Right lobe of liver (tissue), 4 donors: ENCODE measurements around the gene HIF3A.

Experiments
- CTCF ChIP-seq, 4 donors: fragments of 200-600 bp in 3 of 4; fragments of 450-650 bp in 1 of 4; IDR thresholded peaks; one replicate each; pipeline versions ENCODE4 v1.5.1 to v1.8.0; 2016 to 2022; ENCODE audit warnings: antibody characterized with exemption in 4 of 4, mild to moderate bottlenecking in 2 of 4
- POLR2A ChIP-seq: fragments of 450-650 bp; IDR thresholded peaks from one replicate; pipeline ENCODE4 v1.6.1; 2017; ENCODE audit warnings: antibody characterized with exemption, mild to moderate bottlenecking
- donor health status: DM: no; HTN: no; CAD: no.
- donor health status: DM: no; HTN: no; CAD: no.
- donor health status: DM: no; HTN: yes; CAD: no.

GRCh38 chr19:46380690-46381089 is 83.8 kb downstream of the HIF3A start:
- no peak for TF ChIP-seq POLR2A
- no peak for TF ChIP-seq CTCF (IDR thresholded peaks at IDR 0.05)
